Transverse colon (tissue), 3 donors: Measurements from ENCODE around the gene GBF1.

Experiments used
- EP300 ChIP-seq: sonication (generic); formaldehyde crosslinking; IDR thresholded peaks from one replicate; pipeline ENCODE4 v1.6.1; 2017; ENCODE audit warnings: antibody characterized with exemption, low read depth
- TF ChIP-seq, protein P1 (sequence below), 5 experiments: fragments of 200-600 bp in 3 of 5; fragments of 450-650 bp in 2 of 5; sonication (generic) in 3 of 5; IDR thresholded peaks; 1 replicate in 2 of 5; 2 replicates in 3 of 5; pipeline ENCODE4 v1.5.1; 2016 to 2017; ENCODE audit warnings: antibody characterized with exemption in 5 of 5, inconsistent platforms in 3 of 5, mild to moderate bottlenecking in 2 of 5, moderate library complexity in 1 of 5

- TF ChIP-seq EP300, result no peak
- TF ChIP-seq, protein P1, sequence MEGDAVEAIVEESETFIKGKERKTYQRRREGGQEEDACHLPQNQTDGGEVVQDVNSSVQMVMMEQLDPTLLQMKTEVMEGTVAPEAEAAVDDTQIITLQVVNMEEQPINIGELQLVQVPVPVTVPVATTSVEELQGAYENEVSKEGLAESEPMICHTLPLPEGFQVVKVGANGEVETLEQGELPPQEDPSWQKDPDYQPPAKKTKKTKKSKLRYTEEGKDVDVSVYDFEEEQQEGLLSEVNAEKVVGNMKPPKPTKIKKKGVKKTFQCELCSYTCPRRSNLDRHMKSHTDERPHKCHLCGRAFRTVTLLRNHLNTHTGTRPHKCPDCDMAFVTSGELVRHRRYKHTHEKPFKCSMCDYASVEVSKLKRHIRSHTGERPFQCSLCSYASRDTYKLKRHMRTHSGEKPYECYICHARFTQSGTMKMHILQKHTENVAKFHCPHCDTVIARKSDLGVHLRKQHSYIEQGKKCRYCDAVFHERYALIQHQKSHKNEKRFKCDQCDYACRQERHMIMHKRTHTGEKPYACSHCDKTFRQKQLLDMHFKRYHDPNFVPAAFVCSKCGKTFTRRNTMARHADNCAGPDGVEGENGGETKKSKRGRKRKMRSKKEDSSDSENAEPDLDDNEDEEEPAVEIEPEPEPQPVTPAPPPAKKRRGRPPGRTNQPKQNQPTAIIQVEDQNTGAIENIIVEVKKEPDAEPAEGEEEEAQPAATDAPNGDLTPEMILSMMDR (IDR thresholded peaks at IDR 0.05), result no peak
These were observed 57.3 kb downstream of the GBF1 start for GRCh38 chr10:102302611-102303010.
